NCI-H2196 treated with DMSO at 0.1 percent for 48 hours (cell line): ENCODE data around the gene SH2D2A.

ENCODE experiments used
- DNase-seq: peaks from one replicate; lab custom pipeline; 2025; ENCODE audit not compliant: unreplicated experiment; lab: John Stamatoyannopoulos, UW

SH2D2A gene

GRCh38 chr1:156828400-156829124, 11.9 kb upstream of the SH2D2A start:
- no peak for DNase-seq

GRCh38 chr1:156826630-156827029, 10.0 kb upstream of the SH2D2A start:
- DNase-seq = no peak

- DNase-seq = no peak
Observed at GRCh38 chr1:156823210-156823790, 6.7 kb upstream of the SH2D2A start.

- DNase-seq = no peak
Observed at GRCh38 chr1:156822680-156823079, 6.0 kb upstream of the SH2D2A start.

- DNase-seq = no peak
Observed at GRCh38 chr1:156821801-156822200, 5.2 kb upstream of the SH2D2A start.

GRCh38 chr1:156815961-156816422, 656 bp downstream of the SH2D2A start:
- DNase-seq = no peak

GRCh38 chr1:156815307-156815826, 1.3 kb downstream of the SH2D2A start:
- DNase-seq = no peak

GRCh38 chr1:156814571-156815260, 1.9 kb downstream of the SH2D2A start:
- no peak for DNase-seq

GRCh38 chr1:156813750-156814570, 2.7 kb downstream of the SH2D2A start:
- DNase-seq = no peak

GRCh38 chr1:156813298-156813697, 3.4 kb downstream of the SH2D2A start:
- DNase-seq = no peak

GRCh38 chr1:156812293-156812990, 4.2 kb downstream of the SH2D2A start:
- DNase-seq = no peak

GRCh38 chr1:156811168-156811567, 5.5 kb downstream of the SH2D2A start:
- DNase-seq = no peak

GRCh38 chr1:156809711-156810366, 6.8 kb downstream of the SH2D2A start:
- DNase-seq = no peak

GRCh38 chr1:156809281-156809680, 7.4 kb downstream of the SH2D2A start:
- no peak for DNase-seq

- DNase-seq = no peak
Observed at GRCh38 chr1:156808186-156809030, 8.2 kb downstream of the SH2D2A start.

GRCh38 chr1:156807627-156808026, 9.0 kb downstream of the SH2D2A start:
- DNase-seq = no peak

GRCh38 chr1:156806512-156807440, 9.9 kb downstream of the SH2D2A start:
- no peak for DNase-seq
